GM19240 (cell line): ENCODE data around the gene DNAJC30.
"Not testable (repeated sequence)": the region's sequence is repeated elsewhere in the genome, so short reads cannot be mapped to it uniquely, and the experiment has no call there.

Experiments
- DNase-seq: peaks from one replicate; pipeline ENCODE4 v3.0.0; 2011; ENCODE audit warnings: low spot score; ENCODE audit not compliant: insufficient read length

DNAJC30 gene

GRCh38 chr7:73683056-73683787 is at the start of gene DNAJC30, which contains the start of gene BUD23:
DNAJC30 (minus strand) TSS chr7:73683453; CDS start chr7:73683423, 30 bp downstream.
BUD23 (plus strand) TSS chr7:73683597; CDS start chr7:73683626, 29 bp downstream.
- peak; percentile 97 for DNase-seq

GRCh38 chr7:73732397-73732796 is 49.1 kb upstream of the DNAJC30 start:
- no peak for DNase-seq

GRCh38 chr7:73730485-73730884 is 47.2 kb upstream of the DNAJC30 start:
- no peak for DNase-seq

- DNase-seq, result no peak
Measured at GRCh38 chr7:73728551-73728950, 45.3 kb upstream of the DNAJC30 start.

GRCh38 chr7:73727952-73728351 is 44.7 kb upstream of the DNAJC30 start:
- no peak for DNase-seq

GRCh38 chr7:73726083-73726466 is 42.8 kb upstream of the DNAJC30 start:
- DNase-seq, result no peak

GRCh38 chr7:73723813-73724212 is 40.6 kb upstream of the DNAJC30 start:
- DNase-seq, result no peak

- no peak for DNase-seq
Measured at GRCh38 chr7:73722785-73723184, 39.5 kb upstream of the DNAJC30 start.

- not testable (repeated sequence) for DNase-seq
Measured at GRCh38 chr7:73722182-73722581, 38.9 kb upstream of the DNAJC30 start.

- no peak for DNase-seq
Measured at GRCh38 chr7:73721377-73721817, 38.1 kb upstream of the DNAJC30 start.

GRCh38 chr7:73720443-73720842 is 37.2 kb upstream of the DNAJC30 start:
- DNase-seq, result not testable (repeated sequence)

GRCh38 chr7:73719806-73720169 is 36.5 kb upstream of the DNAJC30 start:
- no peak for DNase-seq

- DNase-seq, result peak; percentile 68
Measured at GRCh38 chr7:73718905-73719805, 35.9 kb upstream of the DNAJC30 start, which contains the start of gene STX1A. STX1A (minus strand) TSS chr7:73719669; CDS start chr7:73719631, 38 bp downstream.

- no peak for DNase-seq
Measured at GRCh38 chr7:73718438-73718881, 35.2 kb upstream of the DNAJC30 start.

GRCh38 chr7:73717991-73718405 is 34.7 kb upstream of the DNAJC30 start:
- no peak for DNase-seq

- DNase-seq, result no peak
Measured at GRCh38 chr7:73717025-73717807, 34.0 kb upstream of the DNAJC30 start.

GRCh38 chr7:73716318-73716890 is 33.2 kb upstream of the DNAJC30 start:
- no peak for DNase-seq

- DNase-seq, result no peak
Measured at GRCh38 chr7:73715648-73716317, 32.5 kb upstream of the DNAJC30 start.

GRCh38 chr7:73713319-73713718 is 30.1 kb upstream of the DNAJC30 start:
- DNase-seq, result not testable (repeated sequence)

GRCh38 chr7:73712773-73713172 is 29.5 kb upstream of the DNAJC30 start:
- DNase-seq, result no peak
